D721Med (cell line): ENCODE data around the gene SEL1L3.
A peak's percentile ranks its signal among the peaks of the same experiment; 100 is the strongest.

Experiments used
- DNase-seq: peaks from one replicate; pipeline ENCODE4 v3.0.0; 2011; ENCODE audit warnings: low spot score; ENCODE audit not compliant: insufficient read length
- FAIRE-seq: peaks from 2 replicates; lab custom pipeline; 2011; peaks lifted over from hg19 to GRCh38; lab: Jason Lieb, UNC
- CTCF ChIP-seq: IDR thresholded peaks from 2 replicates; pipeline ENCODE4 v1.5.1; 2012; ENCODE audit warnings: mild to moderate bottlenecking, control low read depth; ENCODE audit not compliant: insufficient read depth; ENCODE audit errors: missing control alignments

The SEL1L3 gene

GRCh38 chr4:25702848-25703247, 159.9 kb downstream of the SEL1L3 start:
- FAIRE-seq (no peak), DNase-seq (no peak)
- no peak for TF ChIP-seq CTCF

- no peak for FAIRE-seq
- DNase-seq, result no peak
- no peak for TF ChIP-seq CTCF
Measured at GRCh38 chr4:25700661-25701060, 162.1 kb downstream of the SEL1L3 start.

- TF ChIP-seq CTCF, result no peak
- DNase-seq (no peak), FAIRE-seq (peak; percentile 92)
Measured at GRCh38 chr4:25697516-25697915, 165.3 kb downstream of the SEL1L3 start.
